GM18511 (cell line): Measurements from ENCODE around the gene EFTUD2.

ENCODE experiments used
- ATAC-seq: cut with Tn5 transposase; IDR thresholded peaks from one replicate; pipeline ENCODE4 v1.9.1; 2021; ENCODE audit warnings: mild to moderate bottlenecking, moderate library complexity; ENCODE audit not compliant: unreplicated experiment

Gene EFTUD2

DNA sequence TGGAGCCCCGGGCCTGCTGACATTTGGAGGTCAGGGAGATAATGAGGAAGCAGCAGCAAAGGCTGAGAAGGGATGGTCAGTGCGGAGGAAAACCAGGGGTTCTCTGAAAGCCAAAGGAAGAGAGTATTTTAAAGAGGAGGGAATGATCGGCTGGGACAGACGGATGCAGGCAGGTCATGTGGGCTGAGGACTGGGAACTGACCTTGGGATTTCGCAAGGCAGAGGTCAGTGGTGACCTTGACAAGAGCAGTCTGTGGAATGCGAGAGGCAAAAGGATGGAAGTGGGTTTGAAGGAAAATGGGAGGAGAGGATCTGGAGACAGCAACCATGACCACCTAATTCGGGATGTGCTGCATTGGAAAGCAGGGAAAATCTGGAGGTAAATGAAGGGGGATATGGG is 10.2 kb downstream of the EFTUD2 start:
- ATAC-seq = no peak

DNA sequence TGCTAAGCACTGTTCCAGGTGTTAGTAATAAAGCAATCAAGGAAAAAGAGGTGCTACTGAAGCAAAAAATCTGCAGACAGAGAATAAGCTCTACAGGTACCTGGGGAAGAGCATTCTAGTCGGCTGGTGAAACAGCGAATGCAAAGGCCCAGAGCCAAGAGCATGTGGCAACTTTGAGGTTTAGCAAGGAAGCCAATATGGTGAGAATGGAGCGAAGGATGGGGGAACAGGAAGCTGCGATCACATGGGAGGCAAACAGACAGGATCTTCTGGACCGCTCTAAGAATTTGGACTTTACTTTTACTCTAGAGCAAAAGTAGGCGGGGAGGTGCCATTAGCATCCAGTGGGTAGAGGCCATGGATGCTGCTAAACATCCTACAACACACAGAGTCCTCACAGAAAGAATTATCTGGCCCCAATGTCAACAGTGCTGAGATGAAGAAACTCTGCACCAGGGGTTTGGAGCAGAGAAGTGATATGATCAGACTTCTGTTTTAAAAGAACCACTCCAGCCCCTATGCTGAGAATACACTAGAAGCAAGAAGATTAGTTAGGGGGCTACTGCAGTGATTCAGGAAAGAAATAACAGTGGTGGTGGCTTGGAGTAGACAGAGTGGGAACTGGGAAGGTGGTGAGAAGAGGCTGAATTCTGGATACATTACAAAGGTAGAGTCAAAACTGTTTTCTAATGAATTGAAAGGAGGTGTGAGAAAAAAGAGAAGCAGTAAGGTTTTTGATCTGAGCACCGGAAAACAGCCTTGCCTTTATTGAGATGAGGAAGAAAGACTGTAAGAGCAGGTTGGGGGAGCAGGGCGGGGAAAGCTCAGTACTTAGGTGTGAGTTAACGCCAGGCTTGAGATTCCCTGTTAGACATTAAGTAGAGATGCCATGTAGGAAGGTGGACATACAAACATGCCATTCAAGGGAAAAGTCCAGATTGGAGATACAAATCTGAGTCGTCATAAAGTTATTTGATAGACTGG is 11.0 kb downstream of the EFTUD2 start:
- no peak for ATAC-seq

GRCh38 chr17:44887016-44887415 is 12.2 kb downstream of the EFTUD2 start:
- ATAC-seq = no peak

GRCh38 chr17:44884941-44885340 is 14.3 kb downstream of the EFTUD2 start:
- ATAC-seq = no peak

GRCh38 chr17:44881145-44881544 is 18.1 kb downstream of the EFTUD2 start:
- no peak for ATAC-seq

DNA sequence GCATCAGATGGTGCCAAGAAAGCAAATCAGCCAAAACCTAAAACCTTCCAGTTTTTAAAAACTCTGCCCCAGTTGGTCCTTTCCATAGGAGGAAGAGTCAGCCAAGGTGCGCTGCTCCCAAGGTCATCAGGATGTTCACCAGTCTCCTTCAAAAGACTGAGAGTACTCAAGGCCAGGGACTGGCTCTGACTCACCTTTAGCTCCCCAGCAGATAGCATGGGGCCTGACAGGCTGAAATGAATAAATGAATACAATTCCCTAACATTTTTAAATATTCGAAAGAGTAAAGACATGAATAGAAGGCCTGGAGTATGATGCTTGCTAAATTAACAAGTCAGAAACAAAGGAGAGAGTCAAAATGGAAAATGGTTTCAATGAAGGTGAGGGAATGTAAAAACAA is 19.2 kb downstream of the EFTUD2 start:
- ATAC-seq = no peak

DNA sequence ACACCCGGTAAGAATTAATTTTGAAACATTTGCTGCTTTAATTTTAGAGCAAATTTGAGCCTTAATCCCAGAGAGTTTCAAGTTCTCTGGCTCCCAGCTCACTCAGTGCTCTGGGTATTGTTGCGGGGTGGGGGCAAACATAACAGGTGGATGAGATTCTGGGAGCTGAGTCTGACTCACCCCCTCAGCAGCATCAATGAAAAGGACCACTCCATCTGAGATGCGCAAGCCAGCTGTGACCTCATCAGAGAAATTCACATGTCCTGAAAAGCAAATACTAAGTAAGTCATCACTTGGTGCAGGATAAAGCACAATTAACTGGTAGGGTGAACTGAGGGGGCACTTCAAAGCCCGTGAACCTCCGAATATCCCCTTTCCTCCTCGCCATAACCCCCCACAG is 19.9 kb downstream of the EFTUD2 start:
- ATAC-seq = no peak

DNA sequence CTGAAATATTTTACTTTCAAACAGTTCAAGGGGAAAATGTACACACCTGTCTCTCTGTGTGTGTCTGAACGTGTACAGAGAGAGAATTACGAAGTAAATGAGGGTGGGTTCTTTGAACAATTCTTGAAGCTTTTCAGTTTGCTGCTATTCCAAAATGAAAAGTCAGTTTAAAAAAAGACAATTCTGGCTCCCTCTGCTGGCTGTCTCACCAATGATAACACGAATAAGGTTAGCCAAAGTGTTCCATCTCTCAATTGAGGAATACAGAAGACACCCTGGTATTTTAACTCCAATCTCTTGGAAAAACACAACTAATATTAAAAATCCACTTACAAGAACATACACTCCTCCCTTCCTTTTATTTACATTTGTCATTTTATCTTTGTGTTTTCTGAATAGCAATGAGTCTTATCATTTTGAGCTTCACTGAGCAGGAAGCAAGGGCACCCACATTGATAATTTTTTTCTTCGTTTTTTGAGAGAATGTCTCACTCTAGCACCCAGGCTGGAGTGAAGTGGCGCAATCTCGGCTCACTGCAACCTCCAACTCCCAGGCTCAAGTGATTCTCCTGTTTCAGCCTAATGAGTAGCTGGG is 20.5 kb downstream of the EFTUD2 start:
- no peak for ATAC-seq

DNA sequence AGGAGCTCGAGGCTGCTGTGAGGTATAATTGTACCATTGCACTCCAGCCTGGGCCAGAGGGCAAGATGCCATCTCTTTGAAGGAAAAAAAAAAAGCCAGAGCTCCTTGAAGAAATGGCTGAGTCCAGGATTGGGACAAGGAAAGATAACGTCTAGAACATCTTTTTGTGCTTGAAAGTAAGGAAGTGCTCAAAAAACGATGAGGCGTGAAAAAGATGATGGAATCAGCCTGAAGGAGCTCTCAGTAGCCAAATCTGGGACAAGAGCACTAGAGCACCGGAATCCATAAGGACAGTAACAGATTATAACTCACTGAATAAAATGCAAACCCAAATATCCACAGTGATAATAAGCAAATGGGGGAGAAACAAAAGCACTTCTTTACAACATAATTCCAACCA is 22.1 kb downstream of the EFTUD2 start:
- ATAC-seq = no peak

- no peak for ATAC-seq
Observed at GRCh38 chr17:44875761-44876160, 23.5 kb downstream of the EFTUD2 start.

GRCh38 chr17:44872131-44872768 is 27.0 kb downstream of the EFTUD2 start:
- ATAC-seq = no peak

DNA sequence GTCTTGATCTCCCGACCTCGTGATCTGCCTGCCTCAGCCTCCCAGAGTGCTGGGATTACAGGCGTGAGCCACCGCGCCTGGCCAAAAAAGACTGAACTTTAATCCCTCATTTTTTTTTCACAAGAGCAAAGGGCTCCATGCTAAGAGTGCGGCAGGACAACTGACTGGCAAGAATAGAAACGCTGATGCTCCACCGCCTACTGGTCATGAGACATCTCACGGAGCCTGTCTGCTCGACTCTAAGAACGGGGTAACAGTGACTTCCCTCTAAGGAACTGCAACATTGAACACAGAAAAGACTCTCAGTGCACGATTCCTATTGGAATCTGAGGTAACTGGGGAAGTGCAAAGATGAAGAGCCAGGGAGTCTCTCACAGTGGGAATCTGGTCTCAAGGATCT is 27.7 kb downstream of the EFTUD2 start:
- ATAC-seq = no peak

DNA sequence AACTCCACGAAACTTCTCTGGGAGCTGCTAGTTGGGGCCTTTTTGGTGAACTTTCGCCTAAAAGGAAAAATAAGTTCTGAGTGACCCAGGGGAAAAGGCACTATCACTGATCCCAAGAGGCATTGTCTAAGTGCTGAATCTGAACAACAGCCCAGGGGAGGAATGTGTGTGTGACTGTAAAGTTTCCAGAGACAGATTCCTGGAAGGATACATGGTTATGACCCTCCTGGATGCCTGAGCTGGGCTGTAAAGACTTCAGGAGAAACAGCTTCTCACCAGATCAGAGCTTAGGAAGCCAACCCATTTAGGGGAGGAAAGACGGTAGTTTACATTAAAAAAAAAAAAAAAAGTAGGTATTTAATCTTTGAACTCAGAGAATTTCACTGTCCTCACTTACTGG is 31.4 kb downstream of the EFTUD2 start:
- ATAC-seq = no peak

DNA sequence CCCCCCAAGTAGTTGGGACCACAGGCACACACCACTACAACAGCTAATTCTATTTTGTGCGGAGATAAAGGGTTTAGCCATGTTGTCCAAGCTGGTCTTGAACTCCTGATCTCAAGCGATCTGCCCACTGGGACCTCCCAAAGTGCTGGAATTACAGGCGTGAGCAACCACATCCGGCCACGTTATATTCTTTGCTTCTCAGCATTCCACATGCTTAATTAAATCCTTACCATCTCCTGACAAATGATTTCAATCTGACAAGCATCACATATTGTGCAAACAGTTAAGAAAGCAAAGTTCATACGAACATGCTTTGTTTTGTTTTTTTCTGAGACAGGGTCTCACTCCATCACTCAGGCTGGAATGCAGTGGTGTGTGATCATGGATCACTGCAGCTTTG is 33.3 kb downstream of the EFTUD2 start:
- no peak for ATAC-seq

DNA sequence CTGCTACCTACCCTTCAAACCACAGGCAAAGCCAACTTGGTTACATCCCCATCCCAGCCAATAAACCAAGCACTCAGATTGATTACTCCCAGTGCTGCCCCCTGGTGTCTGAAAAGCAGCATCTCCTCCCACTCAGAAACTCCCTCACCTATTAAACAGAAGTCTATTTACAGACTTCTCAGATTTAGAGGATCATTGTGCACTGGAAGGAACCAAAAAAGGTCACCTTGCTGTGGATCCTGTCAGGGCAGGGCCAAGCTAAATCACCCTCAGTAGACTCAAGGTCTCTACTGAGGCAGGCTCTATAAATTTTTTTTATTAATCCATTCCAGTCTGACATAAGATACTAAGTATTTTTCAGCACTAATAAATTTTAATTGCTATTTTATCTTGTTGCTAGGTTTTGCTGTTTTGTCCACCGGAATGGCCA is 34.0 kb downstream of the EFTUD2 start:
- no peak for ATAC-seq

- no peak for ATAC-seq
Observed at GRCh38 chr17:44864831-44865230, 34.4 kb downstream of the EFTUD2 start.

DNA sequence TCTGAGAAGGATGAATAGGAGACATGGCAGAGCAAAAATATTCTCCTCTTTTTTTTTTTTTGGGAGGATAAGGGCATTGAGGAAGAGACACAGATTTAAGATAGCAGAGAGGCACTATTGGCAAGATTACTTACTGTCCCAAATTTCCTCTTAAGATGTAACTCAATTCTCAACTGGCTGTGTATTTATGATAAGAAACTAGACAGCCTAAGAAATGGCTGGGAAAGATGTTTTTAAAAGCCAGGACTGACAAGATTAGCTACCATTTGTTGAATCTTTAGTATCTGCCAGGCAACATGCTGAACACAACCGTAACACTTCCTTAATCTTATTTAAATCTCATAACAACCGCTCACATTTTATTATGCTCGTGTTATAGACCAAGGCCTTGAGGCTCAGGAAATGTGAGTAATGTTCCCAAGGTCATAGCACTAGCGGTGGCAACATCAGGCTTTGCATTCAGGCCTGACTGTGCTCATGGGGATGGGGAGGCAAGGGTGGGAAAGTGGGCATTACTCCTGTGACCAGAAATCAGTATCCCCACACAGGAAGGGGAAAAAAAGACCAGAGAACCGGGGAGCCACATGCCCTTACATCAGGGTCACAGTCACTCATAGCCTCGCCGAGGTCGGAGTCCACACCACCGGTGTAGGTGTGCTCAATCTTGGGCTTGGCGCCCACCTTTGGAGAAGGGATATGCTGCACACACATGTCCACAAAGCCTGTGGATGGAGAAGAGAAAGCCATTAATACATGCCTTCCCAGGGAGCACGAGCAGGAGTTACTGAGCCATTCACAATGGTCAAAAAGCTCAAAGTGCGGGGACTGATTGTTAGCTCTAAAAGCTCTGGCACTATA is 36.0 kb downstream of the EFTUD2 start:
- ATAC-seq = no peak

GRCh38 chr17:44862278-44862914 is 36.8 kb downstream of the EFTUD2 start:
- ATAC-seq = no peak

DNA sequence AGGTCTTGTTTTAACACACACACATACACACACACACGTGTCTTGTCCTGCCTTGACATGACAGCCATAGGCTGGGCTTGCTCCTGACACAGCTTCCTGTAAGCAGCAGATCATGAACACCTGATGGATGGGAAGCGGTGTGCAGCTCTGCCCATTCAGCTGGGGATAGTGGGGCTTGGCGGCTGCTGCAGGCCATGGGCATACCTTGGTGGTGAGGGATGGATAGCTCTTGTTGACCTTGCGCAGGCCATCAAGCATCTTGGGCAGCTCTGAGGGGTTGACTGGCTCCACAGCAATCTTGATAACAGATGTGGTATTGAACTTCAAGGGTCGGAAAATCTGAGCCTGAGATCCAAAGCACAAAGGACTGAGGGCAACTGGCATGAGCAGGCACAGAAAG is 39.5 kb downstream of the EFTUD2 start:
- ATAC-seq = no peak

GRCh38 chr17:44854192-44854591 is 45.1 kb downstream of the EFTUD2 start:
- ATAC-seq = no peak
